ENCODE measurements around the gene ACAP2. TPM values are rescaled to one million over a fixed set of nuclear protein-coding genes. Genes with fewer than 3 reads are reported as not detected.
"Not testable (repeated sequence)": the region's sequence is repeated elsewhere in the genome, so short reads cannot be mapped to it uniquely, and the experiment has no call there.

Gene ACAP2
- polyA plus RNA-seq, 3 donors, result 41.5 to 96.5 (median 71.6) TPM

GRCh38 chr3:195467641-195468390 is 25.0 kb upstream of the ACAP2 start:
- H3K4me3 Mint-ChIP-seq, result no peak overlapping the region
- DNase-seq, result no peak

GRCh38 chr3:195466251-195466650 is 23.4 kb upstream of the ACAP2 start:
- Mint-ChIP-seq H3K27ac (no peak overlapping the region), H3K4me3 (no peak overlapping the region), H3K27me3 (ENCODE audit: low read depth in 3 of 3) (no peaks in the 10 kb centered on the region), H3K4me1 (no peaks in the 10 kb centered on the region), H3K9me3 (peaks cover 2 to 17% (median 10%) of the 10 kb centered on the region in 7 donors), H3K36me3 (no peaks in the 10 kb centered on the region)
- H2AFZ ChIP-seq (ENCODE audit: insufficient read depth, low read depth, low read length, poor library complexity, severe bottlenecking), result no peak overlapping the region
- no CpG with 5 or more reads among the region's 4 CpGs for WGBS (ENCODE audit: insufficient coverage)
- intact Hi-C loops (cut with micrococcal nuclease), result no loop called here
- no peak overlapping the region for H3K9ac ChIP-seq (ENCODE audit: insufficient read depth, low read length, poor library complexity, severe bottlenecking)
- H3K4me3 ChIP-seq (replicated peaks in 1 of 3; ENCODE audit: low read depth in 2 of 3, low read length in 3 of 3), result no peak overlapping the region
- H3K27me3 ChIP-seq (ENCODE audit: control insufficient read depth in 2 of 2, insufficient read depth in 2 of 2, low read length in 2 of 2), result no peaks in the 10 kb centered on the region
- H4K20me1 ChIP-seq (ENCODE audit: insufficient read depth, low read length), result no peaks in the 10 kb centered on the region
- H3K4me1 ChIP-seq (ENCODE audit: control insufficient read depth in 1 of 2, insufficient read depth in 2 of 2, low read length in 2 of 2), result no peaks in the 10 kb centered on the region
- H3K36me3 ChIP-seq (replicated peaks in 1 of 2; ENCODE audit: control insufficient read depth in 1 of 2, insufficient read depth in 2 of 2, low read length in 2 of 2), result no peaks in the 10 kb centered on the region
- no peak for TF ChIP-seq CTCF (IDR thresholded peaks at IDR 0.05)
- no peaks in the 10 kb centered on the region for H3K79me2 ChIP-seq (ENCODE audit: insufficient read depth, low read length)
- no peak overlapping the region for H3K27ac ChIP-seq (ENCODE audit: low read depth in 1 of 2, low read length in 2 of 2)
- DNase-seq, result no peak
- H3K9me3 ChIP-seq (replicated peaks in 1 of 2; ENCODE audit: control insufficient read depth in 1 of 2, insufficient read depth in 1 of 2, low read length in 2 of 2), result peaks cover 4 to 6% of the 10 kb centered on the region in 2 donors
- no peak overlapping the region for H3K4me2 ChIP-seq (replicated peaks; ENCODE audit: extremely low read depth, low read length, poor library complexity, severe bottlenecking)

More at GRCh38 chr3:195467641-195468390, 25.0 kb upstream of the ACAP2 start:
- no peaks in the 10 kb centered on the region for H3K79me2 ChIP-seq (ENCODE audit: insufficient read depth, low read length)
- Mint-ChIP-seq H3K27me3 (ENCODE audit: low read depth in 3 of 3) (peaks cover 0 to 1% (median 0%) of the 10 kb centered on the region in 3 donors), H3K9me3 (peaks cover 2 to 17% (median 10%) of the 10 kb centered on the region in 7 donors), H3K4me1 (no peaks in the 10 kb centered on the region), H3K27ac (no peak overlapping the region), H3K36me3 (no peaks in the 10 kb centered on the region)
- H2AFZ ChIP-seq (ENCODE audit: insufficient read depth, low read depth, low read length, poor library complexity, severe bottlenecking), result no peak overlapping the region
- H3K27ac ChIP-seq (ENCODE audit: low read depth in 1 of 2, low read length in 2 of 2), result no peak overlapping the region
- no peak for TF ChIP-seq CTCF (IDR thresholded peaks at IDR 0.05)
- intact Hi-C loops (cut with micrococcal nuclease), result no loop called here
- no peaks in the 10 kb centered on the region for H3K27me3 ChIP-seq (ENCODE audit: control insufficient read depth in 2 of 2, insufficient read depth in 2 of 2, low read length in 2 of 2)
- H3K4me1 ChIP-seq (ENCODE audit: control insufficient read depth in 1 of 2, insufficient read depth in 2 of 2, low read length in 2 of 2), result no peaks in the 10 kb centered on the region
- no peak overlapping the region for H3K9ac ChIP-seq (ENCODE audit: insufficient read depth, low read length, poor library complexity, severe bottlenecking)
- H3K4me3 ChIP-seq (replicated peaks in 1 of 3; ENCODE audit: low read depth in 2 of 3, low read length in 3 of 3), result no peak overlapping the region
- no peaks in the 10 kb centered on the region for H3K36me3 ChIP-seq (replicated peaks in 1 of 2; ENCODE audit: control insufficient read depth in 1 of 2, insufficient read depth in 2 of 2, low read length in 2 of 2)
- H3K4me2 ChIP-seq (replicated peaks; ENCODE audit: extremely low read depth, low read length, poor library complexity, severe bottlenecking), result no peak overlapping the region
- H3K9me3 ChIP-seq (replicated peaks in 1 of 2; ENCODE audit: control insufficient read depth in 1 of 2, insufficient read depth in 1 of 2, low read length in 2 of 2), result peaks cover 4 to 6% of the 10 kb centered on the region in 2 donors
- H4K20me1 ChIP-seq (ENCODE audit: insufficient read depth, low read length), result no peaks in the 10 kb centered on the region
- no CpG with 5 or more reads among the region's 5 CpGs for WGBS (ENCODE audit: insufficient coverage)

- H3K27me3 ChIP-seq (ENCODE audit: control insufficient read depth in 2 of 2, insufficient read depth in 2 of 2, low read length in 2 of 2); H3K27ac ChIP-seq (ENCODE audit: low read depth in 1 of 2, low read length in 2 of 2); DNase-seq; H3K9me3 Mint-ChIP-seq; H3K4me3 Mint-ChIP-seq; H3K36me3 Mint-ChIP-seq; H3K27me3 Mint-ChIP-seq (ENCODE audit: low read depth in 3 of 3); H2AFZ ChIP-seq (ENCODE audit: insufficient read depth, low read depth, low read length, poor library complexity, severe bottlenecking); H3K4me2 ChIP-seq (replicated peaks; ENCODE audit: extremely low read depth, low read length, poor library complexity, severe bottlenecking); H3K9ac ChIP-seq (ENCODE audit: insufficient read depth, low read length, poor library complexity, severe bottlenecking); H3K36me3 ChIP-seq (replicated peaks in 1 of 2; ENCODE audit: control insufficient read depth in 1 of 2, insufficient read depth in 2 of 2, low read length in 2 of 2); H4K20me1 ChIP-seq (ENCODE audit: insufficient read depth, low read length); H3K9me3 ChIP-seq (replicated peaks in 1 of 2; ENCODE audit: control insufficient read depth in 1 of 2, insufficient read depth in 1 of 2, low read length in 2 of 2); H3K27ac Mint-ChIP-seq; intact Hi-C loops (cut with micrococcal nuclease); H3K79me2 ChIP-seq (ENCODE audit: insufficient read depth, low read length); H3K4me3 ChIP-seq (replicated peaks in 1 of 3; ENCODE audit: low read depth in 2 of 3, low read length in 3 of 3): not testable (repeated sequence)
- peaks cover 10% of the 10 kb centered on the region for H3K4me1 Mint-ChIP-seq
- peaks cover 10 to 13% of the 10 kb centered on the region in 2 donors for H3K4me1 ChIP-seq (ENCODE audit: control insufficient read depth in 1 of 2, insufficient read depth in 2 of 2, low read length in 2 of 2)
- 98% methylated on average over 5 of the region's 6 CpGs for WGBS (ENCODE audit: insufficient coverage)
These were observed 20.1 kb upstream of the ACAP2 start for GRCh38 chr3:195462922-195463321.
